GM12801 (cell line): ENCODE data around the gene DRD1.

Experiments
- TF ChIP-seq, protein P1 (sequence below): IDR thresholded peaks from one replicate; pipeline ENCODE4 v1.5.1; 2011; ENCODE audit warnings: control low read depth; ENCODE audit not compliant: insufficient read length; ENCODE audit errors: extremely low read depth

Gene DRD1

DNA sequence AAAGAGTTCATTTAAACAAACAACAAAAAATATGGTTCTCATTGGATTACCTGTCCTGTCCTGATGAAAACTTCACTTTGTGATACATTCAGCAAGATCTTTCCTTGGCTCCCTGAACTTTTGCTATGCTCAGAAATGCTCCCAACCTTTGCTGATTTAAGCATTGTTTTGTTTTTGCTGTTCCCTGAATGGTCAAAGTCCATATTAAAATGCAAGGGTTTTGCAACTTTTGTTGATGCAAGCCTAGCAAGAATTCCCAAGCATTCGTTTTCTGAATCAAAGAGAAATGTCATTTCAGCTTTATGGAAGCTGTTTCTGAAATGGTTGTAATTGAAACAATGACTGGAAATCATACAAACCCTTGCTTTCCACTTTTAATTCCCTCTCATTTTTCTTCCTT, 31.3 kb upstream of the DRD1 start:
- TF ChIP-seq, protein P1, sequence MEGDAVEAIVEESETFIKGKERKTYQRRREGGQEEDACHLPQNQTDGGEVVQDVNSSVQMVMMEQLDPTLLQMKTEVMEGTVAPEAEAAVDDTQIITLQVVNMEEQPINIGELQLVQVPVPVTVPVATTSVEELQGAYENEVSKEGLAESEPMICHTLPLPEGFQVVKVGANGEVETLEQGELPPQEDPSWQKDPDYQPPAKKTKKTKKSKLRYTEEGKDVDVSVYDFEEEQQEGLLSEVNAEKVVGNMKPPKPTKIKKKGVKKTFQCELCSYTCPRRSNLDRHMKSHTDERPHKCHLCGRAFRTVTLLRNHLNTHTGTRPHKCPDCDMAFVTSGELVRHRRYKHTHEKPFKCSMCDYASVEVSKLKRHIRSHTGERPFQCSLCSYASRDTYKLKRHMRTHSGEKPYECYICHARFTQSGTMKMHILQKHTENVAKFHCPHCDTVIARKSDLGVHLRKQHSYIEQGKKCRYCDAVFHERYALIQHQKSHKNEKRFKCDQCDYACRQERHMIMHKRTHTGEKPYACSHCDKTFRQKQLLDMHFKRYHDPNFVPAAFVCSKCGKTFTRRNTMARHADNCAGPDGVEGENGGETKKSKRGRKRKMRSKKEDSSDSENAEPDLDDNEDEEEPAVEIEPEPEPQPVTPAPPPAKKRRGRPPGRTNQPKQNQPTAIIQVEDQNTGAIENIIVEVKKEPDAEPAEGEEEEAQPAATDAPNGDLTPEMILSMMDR, result no peak

DNA sequence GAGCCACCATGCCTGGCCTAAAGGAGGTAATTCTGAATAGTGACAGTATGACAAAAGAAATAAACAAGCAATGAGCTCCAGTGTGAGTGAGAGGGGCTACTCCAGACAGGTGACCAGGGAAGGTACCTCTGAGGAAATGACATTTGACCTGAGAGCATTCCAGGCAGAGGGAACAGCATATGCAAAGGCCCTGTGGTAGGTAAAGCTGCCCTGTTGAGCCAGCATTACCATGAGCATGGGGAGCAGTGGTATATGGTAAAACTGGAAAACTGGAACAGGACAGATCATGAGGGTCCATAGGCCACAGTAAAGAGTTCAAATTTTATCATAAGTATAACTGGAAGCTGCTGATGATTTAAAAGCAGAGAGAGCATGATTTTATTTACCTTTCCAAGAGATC, 28.4 kb upstream of the DRD1 start:
- TF ChIP-seq, protein P1, result no peak

DNA sequence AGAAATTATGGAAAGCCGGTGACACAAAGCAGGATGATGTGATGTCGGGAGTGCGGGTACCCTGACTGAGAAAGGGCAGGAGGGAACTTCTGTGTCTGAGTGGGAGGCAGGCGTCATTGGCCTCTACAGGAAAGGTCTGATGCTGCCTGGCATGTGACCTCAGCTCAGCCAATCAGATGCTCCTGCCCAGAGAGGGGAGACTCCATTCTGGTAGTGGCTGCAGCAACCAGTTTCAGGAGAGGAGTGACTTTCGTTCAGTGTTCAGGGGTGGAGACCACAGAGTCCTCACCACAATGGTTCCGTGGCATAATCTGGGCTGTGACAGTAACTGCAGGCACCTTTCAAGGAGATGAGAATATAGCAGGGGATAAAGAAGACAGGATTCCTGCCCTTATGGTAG, 27.6 kb upstream of the DRD1 start:
- TF ChIP-seq, protein P1, result no peak

DNA sequence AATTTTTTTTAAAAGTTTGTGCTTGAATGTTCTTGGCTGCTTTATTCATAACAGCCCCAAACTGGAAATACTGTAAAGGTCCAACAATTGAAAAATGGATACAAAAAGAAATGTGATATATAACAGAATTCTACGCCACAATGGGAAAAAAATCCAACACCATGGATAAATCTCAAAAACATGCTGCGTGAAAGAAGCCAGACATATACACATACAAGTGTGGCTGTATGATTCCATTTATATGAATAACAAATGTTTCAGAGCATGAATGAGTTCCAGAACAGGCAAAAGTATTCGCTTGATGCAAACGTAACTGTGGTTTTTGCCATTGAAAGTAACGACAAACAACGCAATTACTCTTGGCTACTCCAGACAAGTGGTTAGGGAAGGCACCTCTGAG, 27.2 kb upstream of the DRD1 start:
- TF ChIP-seq, protein P1, result no peak

DNA sequence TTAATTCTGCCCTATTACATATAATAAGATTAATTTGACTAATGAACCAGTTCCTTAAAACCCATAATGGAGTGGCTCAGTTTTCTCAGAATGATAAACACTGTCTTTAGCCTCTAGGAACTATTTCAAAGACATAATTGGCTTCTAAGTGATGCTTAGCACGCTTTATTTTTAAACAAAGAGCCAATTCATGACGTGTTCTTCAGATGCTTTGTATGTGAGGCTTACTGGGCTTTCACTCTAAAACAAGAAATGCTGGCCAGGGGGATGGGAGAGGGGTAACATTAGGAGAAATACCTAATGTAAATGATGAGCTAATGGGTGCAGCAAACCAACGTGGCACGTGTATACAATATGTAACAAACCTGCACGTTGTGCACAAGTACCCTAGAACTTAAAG, 26.8 kb upstream of the DRD1 start:
- TF ChIP-seq, protein P1, result no peak

DNA sequence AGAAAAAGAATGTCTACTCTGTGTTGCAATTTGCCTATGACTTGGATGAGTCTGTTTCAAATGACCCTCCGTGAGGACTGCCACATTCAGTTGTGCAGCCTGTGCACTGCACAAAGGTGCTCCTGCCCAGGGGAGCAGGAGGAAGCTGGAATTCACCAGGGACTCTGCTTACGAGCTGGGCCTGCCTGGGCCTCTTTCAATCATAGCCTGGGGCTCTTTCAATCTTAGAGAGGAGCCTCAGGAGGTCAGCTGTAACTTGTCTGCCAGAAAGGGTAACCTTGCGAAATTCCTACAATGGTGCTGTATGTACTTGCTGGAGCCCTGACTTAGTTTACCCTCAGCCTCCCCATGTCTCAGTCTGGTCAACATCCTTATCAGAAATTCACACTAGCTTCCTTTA, 25.9 kb upstream of the DRD1 start:
- TF ChIP-seq, protein P1, result no peak

DNA sequence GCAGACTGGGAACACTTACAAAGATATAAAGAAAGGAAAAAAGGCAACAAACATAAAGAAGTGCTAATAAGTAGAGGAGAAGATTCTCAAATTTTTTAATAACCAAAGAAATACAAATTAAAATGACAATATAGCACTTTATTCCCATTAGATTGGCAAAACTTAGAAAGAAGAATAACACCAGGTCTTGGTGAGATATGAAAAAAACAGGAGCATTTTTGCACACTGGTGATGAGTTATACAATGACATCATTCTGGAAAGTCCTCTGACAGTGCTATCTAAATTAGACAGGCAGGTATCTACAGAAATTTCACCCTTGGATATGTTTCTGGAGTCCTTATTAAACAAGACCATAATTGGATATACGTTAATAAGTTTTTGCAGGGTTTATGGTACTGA, 24.9 kb upstream of the DRD1 start:
- TF ChIP-seq, protein P1, result no peak
